SK-N-DZ (cell line): ENCODE measurements around the gene PELI2.

Source experiments
- DNase-seq: peaks from one replicate; pipeline ENCODE4 v3.0.0-alpha.2; 2015; ENCODE audit warnings: low spot score

The PELI2 gene

GRCh38 chr14:56205881-56206280, 87.7 kb downstream of the PELI2 start:
- DNase-seq = no peak

DNA sequence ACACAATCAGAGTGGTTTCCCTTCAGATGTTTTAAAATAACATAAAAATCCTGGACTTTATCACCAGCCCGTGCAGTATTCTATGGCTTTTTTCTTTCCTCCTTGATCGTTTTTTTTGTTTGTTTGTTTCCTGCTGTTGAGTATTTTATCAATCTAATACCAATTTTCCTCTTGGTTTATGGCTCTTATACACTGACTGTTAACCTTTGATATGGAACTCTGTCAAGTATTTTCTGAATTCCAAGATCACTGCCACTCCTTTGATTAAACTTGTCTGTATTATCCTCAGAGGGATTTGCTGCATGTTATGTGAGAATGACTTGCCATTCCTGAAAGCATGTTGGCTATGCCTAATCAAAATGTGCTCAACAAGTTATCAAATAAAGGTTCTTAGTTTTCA, 88.4 kb downstream of the PELI2 start:
- DNase-seq = no peak

- peak; percentile 78 for DNase-seq
These were observed 89.5 kb downstream of the PELI2 start for GRCh38 chr14:56207626-56208292.

DNA sequence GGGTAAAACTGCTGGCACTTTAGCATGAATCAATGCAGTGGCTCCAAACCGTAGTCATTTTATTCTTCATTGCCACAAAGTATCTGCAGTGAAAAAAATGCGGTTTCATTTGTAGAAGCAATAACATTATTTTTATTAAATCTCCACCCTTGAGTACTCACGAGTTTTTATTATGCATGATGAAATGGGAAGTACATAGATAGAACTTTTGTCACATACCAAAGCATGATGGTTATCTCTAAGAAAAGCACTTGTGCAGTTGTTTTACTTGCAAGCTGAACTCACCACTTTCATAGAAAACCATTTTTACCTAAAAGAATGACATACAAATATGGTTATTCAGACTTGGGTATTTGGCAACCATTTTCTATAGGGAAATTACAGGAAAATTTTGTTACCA, 90.3 kb downstream of the PELI2 start:
- no peak for DNase-seq

DNA sequence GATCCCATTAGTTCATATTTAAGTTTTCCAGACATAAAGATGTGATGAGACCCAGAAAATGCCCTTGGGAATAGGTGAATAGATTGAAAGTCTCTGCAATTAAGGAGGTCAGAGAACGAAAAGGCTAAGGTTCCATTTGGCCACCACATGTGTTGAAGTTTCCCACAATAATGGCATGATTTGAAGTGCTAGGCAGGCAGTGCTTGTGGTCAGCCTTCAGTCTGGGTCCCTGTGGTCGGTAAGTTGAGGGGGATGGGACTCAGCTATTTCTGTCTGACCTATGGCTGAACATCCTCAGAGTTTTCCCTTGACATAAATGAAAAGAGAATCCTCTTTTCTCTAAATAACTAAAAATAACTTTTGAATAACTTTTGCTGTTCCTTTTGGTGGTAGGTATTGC, 92.4 kb downstream of the PELI2 start:
- DNase-seq = no peak

DNA sequence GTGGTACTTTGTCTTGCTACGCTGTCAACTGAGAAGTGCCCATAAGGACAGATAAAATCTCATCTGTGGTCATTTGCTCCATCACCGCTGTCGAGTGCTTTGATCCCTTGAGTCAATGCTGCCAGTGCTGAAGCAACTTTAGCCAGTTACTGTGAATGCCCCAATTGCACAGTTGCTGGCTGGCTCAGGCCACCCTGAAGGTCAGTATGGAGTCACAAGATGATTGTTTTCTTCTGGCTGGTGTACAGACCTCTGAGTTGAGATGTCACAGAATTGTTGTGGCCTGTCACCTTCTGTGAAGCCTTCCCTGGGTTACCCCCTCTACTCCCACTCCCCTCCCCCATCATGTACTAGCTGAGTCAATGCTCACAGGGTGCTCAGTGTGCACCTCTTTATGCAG, 92.9 kb downstream of the PELI2 start:
- DNase-seq = peak; percentile 29

GRCh38 chr14:56211844-56212243, 93.6 kb downstream of the PELI2 start:
- no peak for DNase-seq

DNA sequence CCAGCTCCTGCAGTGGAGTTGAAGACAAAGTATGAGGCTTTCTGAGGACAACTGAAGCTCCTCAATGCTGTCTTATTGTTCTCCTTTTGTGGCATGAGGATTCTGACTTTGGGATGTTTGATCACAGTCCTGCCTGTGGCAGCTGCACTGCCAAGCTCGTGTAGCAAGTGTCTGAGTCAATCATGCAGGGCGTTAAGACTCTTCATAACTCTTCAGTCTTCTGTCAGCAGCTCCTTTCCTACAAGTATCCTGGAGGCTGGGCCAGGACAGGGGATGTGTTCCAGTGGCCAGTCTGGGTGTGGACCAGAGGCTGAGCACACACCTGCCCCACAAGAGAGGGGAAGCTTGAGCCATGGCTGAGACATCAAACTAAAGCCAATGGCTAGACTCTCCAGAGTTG, 94.3 kb downstream of the PELI2 start:
- no peak for DNase-seq

- DNase-seq = no peak
These were observed 95.1 kb downstream of the PELI2 start for GRCh38 chr14:56213306-56213705.

DNA sequence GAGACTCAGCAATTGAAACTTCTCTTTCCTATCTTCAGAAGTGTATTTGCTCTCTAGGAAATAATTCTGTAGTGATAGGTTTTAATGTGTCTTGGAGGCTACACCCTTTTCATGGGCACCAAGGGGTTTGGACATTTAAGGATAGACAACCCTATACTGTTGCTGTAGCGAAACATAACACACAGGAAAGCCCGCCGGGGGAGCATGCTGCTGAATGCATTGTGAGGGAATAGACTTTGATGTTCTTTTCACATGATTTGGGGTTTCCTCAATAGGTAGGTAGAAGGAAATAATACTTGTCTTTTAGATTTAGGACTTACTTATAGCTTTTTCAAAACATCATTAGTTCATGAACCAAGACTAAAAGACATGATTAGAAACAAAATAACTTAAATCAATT, 97.0 kb downstream of the PELI2 start:
- DNase-seq = no peak

GRCh38 chr14:56216626-56217379, 98.6 kb downstream of the PELI2 start:
- DNase-seq = peak; percentile 31

DNA sequence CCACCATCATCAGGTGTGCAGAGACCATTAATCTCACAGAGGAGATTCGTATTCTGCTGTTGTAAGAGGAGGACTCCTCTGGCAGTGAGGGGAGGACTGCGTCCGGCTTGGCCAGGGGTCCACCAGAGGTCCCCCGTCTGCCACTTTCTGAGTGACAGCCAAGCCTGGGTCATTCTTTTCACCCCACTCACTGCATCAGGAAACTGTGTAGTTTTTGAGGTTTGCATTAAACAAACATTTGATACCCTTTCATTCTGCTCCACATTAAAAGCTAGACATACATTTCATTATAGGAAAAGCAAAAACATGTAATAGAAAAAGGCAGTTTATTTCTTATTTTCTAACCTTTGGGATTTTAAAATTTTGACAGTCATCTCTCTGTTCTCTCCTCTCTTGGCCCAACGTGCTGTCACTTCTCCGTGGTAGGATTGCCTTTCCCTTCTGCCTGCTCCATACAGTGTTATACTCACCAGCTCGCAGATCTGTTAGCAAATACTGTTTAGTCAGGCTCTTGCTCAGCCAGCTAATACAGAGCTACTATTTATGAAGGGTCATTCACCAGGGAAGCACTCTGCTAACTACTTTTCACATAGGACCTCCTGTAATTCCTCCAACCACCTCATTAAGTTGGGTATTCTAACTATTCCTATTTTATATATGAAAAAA, 99.3 kb downstream of the PELI2 start:
- no peak for DNase-seq

GRCh38 chr14:56219666-56220413, 101.6 kb downstream of the PELI2 start:
- DNase-seq = peak; percentile 69

GRCh38 chr14:56221382-56222128, 103.3 kb downstream of the PELI2 start:
- no peak for DNase-seq

DNA sequence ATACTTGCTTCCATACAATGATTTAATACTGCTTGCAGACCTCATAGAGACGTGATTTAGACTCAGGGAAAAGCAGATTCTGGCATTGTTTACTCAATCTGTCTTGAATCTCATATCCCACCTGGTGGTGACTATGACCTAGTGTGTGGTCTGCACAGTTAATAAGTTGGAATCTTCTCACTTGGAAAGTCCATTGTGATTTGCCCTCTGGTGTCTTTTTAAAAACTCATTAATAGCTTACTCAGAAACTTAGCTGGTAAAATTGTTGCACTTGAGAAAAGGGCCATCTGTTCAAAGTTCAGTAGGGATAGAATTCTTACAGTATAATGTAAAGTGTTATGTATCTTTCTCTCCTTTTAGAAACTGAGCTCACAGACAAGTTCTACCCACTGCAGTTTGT, 106.0 kb downstream of the PELI2 start:
- no peak for DNase-seq

DNA sequence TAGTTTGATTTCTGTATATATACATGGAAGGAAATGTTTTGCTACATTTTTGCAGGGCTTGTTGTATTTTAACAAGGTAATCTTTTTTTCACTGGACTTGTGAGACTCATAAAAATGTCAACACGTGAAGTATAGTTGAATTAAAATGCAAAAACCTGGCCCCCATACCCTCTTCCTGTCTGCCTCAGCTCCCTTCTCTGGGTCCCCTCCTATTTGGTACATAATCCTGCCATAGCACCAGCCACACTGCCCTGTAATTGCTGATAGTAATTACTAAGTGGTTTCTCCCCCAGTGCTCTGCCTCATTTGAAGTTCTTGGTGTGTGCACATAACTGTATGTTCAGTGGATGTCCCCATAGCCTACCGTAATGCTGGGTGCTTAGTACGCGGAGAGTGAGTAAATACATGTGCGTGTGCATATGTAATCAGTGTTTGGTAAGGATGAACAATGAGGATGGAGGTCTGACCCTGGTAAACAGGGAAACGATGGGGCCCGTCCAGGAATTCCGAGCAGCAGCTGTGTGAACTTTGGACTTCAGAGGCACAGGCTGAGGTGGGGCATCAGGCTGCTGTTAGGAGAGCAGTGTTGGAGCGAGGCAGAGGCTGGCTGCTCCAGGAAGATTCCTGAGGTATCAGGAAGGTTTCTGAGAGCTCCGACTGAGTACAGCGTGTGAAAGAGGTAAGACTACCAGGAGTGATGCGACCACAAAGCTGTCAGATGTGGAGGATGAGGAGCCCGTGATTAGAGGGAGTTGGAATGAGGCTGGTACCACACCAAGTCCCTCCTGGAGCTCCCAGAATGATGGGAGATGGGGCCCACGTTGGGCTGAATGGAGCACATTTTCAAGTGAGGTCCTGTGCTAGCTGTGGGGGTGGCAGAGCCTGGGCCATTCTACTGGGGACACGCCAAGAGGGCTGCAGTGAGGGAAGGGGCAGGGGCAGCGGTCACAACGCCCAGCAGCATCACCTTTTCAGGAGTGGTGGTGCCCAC, 106.8 kb downstream of the PELI2 start:
- DNase-seq = no peak

DNA sequence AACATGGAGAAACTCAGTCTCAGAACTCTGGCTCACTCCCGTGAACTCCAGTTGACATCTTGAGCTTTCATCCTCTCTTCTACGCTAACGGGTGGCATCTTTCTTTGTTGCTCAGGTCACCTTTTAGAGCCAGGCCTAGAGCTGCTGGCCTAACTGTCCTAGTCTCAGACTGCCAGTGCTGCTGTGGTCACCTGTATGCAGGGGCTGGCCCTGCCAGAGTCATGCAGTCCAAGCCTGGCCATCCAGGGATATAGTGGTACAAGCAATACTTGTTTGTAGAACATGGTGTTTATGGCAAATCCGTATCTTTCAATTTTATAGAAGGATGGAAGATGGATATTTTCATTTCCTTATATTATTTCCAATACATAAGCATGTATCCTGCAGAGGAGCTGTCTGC, 117.2 kb downstream of the PELI2 start:
- no peak for DNase-seq

DNA sequence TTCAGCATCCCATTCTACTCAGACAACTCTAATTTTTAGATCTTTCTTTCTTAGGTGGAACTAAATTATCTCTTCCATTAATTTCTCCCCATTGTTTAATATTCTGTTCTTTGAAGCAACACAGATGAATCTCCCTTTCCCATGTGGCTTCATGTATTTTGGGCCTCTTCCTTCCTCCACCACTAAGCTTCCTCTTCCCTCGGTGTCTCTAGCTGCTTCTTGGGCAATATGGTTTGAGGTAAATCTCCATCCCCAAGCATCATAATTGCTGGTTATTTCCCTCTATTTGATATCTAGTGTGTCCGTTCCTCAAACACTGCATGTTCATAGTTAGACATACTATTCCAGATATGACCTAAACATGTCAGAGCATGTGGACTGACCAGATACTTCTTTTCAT, 119.2 kb downstream of the PELI2 start:
- no peak for DNase-seq

DNA sequence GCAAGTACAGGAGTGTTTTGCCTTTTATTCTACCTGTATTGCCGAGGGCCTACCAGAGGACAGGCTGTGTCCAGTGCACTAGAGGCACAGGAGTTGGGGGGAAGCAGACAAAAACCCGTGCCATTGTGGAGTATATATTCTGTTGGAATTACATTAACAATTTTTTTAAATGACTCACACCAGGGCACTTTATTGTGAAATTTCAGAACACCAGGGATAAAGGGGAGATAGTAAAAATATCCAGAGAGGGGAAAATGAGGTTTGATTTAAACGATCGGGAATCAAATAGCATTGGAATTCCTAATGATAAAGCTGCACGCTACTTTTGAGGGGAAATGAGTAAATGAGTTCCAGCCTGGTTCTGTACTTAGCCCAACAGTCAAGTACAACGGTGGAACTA, 123.2 kb downstream of the PELI2 start:
- no peak for DNase-seq

GRCh38 chr14:56243110-56243509, 124.9 kb downstream of the PELI2 start:
- no peak for DNase-seq
